ENCODE measurements around the gene AOC2.
"Not testable (repeated sequence)": the region's sequence is repeated elsewhere in the genome, so short reads cannot be mapped to it uniquely, and the experiment has no call there.

- TF ChIP-seq ZBTB7A (CRISPR knock-in tag; IDR thresholded peaks at IDR 0.05); PHF5A (CRISPR knock-in tag; IDR thresholded peaks at IDR 0.05; ENCODE audit: low read depth, unreplicated experiment): not testable (repeated sequence)
These were observed 12.1 kb downstream of the AOC2 start for GRCh38 chr17:42856516-42856915.

Measured in HepG2 (cell line).